ENCODE data around the gene B3GALNT2.

B3GALNT2 gene

DNA sequence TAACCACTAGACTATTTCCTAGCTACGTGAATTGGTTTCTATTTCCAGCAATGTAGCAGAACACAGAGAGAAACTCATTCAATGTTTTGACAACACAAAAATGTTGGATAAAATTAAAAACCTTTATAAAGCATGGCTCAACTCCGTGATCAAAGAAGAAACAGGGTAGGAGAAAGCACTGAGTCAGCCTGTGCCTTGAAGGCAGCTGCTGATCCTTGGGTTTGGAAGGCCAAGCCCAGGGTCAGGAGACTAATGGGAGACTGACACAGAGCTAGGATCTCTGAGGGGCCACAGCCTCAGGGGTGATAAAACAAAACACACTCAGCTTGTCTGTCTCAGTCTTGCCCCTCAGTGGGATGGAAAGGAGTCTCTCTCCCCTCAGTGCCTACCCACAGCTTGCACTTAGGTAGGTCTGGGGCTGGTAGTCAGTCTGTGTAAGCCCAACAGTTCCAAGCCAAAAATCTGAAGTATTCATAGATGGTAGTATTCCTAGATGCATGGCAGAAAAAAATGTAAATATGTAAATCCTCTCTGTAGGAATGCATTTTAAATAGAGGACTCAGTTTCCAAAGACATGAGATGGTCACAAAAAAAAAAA is 53.3 kb downstream of the B3GALNT2 start:
- DNase-seq: no peak

DNA sequence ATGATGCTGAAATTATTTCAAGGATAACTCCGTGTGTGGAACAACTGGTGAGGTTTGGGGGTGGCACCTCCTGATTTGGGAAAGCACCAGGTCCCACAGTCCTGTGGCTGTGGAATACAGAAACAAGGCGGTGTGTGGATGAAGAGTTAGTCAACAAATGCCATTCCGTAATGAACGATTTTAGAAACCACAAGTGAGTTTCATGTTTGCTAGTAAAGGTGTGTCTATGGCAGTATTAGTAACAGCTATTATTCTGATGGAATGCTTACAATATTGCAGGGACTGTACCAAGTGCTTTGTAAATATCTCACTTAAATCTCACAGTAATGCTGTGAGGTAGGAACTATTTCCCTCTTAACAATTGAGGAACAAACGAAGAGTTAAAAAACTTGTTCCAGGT is 53.8 kb downstream of the B3GALNT2 start:
- DNase-seq: no peak

DNA sequence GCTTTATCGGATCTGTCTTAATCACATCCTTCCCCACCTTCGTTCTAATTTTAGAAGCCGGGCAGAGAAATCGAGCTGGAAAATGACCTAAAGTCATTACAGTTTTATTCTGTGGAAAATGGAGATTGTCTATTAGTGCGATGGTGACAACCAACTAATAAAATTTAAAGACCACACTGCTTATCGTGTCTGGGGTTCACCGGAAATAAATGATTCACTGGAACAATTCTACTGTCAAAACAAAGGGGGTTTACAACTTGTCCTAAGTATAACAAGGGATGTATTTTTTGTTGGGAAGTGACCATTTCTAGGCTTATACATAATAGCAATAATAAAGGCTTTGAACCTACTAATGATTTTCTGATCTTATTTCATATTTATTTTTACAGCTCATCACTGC is 55.6 kb downstream of the B3GALNT2 start:
- no peak for DNase-seq

- DNase-seq: no peak
Measured at GRCh38 chr1:235442788-235443429, 61.3 kb downstream of the B3GALNT2 start.

DNA sequence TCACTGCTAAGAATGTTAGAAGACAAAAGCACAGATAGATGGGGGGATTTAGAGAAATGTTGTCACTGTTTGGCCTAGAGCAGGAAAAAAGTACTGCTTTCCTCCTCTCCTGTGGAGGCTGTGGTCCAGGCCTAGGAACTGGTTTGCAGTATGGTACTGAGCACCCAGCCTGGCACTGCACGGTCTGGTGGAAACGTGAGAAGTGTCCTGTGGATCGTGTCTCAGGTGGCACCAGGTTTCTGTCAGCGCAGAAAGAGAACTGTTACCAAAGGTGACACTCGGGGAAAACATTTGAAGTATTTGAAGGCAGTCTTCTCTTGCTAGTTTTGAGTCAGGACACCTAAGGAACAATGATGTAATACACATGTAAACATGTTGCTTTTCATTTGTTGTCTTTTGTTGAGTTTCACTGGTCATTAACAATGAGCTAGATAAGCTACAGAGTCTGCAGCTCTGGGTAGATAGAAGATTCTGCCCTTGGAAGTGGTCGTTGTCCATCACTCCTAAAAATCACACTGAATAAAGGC is 63.0 kb downstream of the B3GALNT2 start:
- DNase-seq: no peak

GRCh38 chr1:235434001-235434400 is 70.3 kb downstream of the B3GALNT2 start:
- no peak for DNase-seq

GRCh38 chr1:235430991-235431390 is 73.3 kb downstream of the B3GALNT2 start:
- DNase-seq: no peak

- DNase-seq: no peak
Measured at GRCh38 chr1:235429143-235429542, 75.1 kb downstream of the B3GALNT2 start.

DNA sequence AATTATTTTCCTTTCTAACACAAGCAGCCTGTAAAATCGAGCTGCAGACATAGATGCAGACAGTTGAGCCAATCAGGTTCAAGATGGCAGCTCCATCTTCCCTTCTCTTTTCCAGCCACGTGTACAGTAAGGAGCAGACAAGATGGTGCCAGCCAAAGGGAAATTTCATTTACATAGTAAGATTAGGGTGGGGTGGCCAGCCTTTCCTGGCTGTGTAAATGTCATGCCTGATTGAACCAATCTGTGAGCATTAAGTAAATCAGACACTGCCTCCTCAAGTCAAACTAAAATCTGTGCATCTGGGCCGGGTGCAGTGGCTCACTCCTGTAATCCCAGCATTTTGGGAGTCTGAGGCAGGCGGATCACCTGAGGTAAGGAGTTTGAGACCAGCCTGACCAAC is 76.8 kb downstream of the B3GALNT2 start:
- no peak for DNase-seq

GRCh38 chr1:235426680-235427079 is 77.6 kb downstream of the B3GALNT2 start:
- DNase-seq: no peak

GRCh38 chr1:235426143-235426542 is 78.1 kb downstream of the B3GALNT2 start:
- no peak for DNase-seq

GRCh38 chr1:235425357-235425756 is 78.9 kb downstream of the B3GALNT2 start:
- no peak for DNase-seq

- DNase-seq: no peak
Measured at GRCh38 chr1:235424092-235424491, 80.2 kb downstream of the B3GALNT2 start.

- DNase-seq: no peak
Measured at GRCh38 chr1:235423214-235423652, 81.0 kb downstream of the B3GALNT2 start.

GRCh38 chr1:235421751-235422150 is 82.5 kb downstream of the B3GALNT2 start:
- no peak for DNase-seq

GRCh38 chr1:235417086-235417697 is 87.1 kb downstream of the B3GALNT2 start:
- no peak for DNase-seq

DNA sequence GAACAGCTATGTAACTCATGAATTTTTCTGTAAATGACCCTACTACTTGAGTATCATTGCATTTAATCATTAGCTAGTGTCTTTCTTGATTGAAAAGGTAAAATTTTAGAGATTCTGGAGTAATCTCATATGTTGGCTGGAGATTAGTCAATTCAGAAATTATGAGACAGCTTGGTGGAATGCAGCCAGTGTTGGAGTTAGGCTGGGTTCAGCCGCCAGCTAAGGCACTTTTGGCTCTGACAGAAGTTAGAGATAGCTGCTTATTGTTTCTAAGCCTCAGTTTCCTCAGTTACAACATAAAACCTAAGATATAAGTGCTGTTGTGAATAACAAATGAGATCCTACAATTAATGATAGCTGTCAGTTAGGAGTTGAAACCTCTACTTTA is 87.6 kb downstream of the B3GALNT2 start:
- DNase-seq: no peak

- DNase-seq: no peak
Measured at GRCh38 chr1:235415008-235415904, 89.0 kb downstream of the B3GALNT2 start.

- DNase-seq: peak; percentile 4
Measured at GRCh38 chr1:235411489-235412486, 92.5 kb downstream of the B3GALNT2 start.

DNA sequence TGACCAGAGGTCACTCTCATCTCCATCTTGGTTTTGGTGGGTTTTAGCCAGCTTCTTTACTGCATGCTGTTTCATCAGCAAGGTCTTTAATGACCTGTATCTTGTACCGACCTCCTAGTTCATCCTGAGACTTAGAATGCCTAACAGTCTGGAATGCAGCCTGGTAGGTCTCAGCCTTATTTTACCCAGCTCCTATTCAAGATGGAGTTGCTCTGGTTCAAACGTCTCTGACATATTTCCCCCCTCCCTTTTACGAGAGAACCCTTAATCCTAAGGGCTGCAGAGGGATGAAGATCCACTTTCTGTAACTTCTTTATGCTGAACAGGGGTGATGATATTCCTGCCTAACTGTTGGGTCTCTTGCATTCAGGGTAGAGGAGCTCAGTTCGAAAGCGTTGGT is 93.8 kb downstream of the B3GALNT2 start:
- no peak for DNase-seq

DNA sequence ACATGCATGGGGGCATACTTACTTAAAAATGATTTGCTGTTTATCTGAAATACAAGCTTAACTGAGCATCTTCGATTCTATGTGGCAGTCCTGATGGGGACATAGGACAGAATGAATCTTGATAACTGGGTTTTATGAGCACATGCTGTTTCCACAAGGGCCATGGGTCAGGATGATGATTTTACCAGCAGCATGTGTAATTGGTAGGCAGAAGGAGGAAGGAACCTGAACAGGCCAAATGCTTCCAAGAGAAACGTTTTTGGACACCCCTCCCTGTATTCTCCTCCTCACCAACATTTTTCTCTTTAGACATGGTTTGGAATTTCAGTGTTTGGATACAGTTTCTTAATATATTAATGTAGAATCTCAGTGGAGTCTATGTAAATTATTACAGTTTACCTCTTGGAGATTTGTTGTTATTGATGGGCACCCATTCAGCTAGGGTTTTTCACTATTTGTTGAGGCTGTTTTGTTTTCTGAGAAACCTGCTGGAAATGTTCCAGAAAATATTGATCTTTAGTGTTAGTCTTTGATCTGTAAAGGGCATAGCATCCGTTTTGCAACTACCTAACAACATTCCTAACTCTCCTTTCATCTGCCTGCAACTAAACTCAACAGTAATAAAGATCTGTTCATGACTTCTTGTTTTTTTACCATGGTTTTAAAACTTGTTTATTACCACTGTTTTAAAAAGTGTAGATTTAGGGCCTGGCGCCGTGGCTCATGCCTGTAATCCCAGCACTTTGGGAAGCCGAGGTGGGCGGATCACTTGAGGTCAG is 95.0 kb downstream of the B3GALNT2 start:
- DNase-seq: no peak
